HG03175 (cell line): ENCODE data around the gene TVP23C.

Source experiments
- ATAC-seq: cut with Tn5 transposase; IDR thresholded peaks from one replicate; pipeline ENCODE4 v1.9.1; 2021; ENCODE audit warnings: mild to moderate bottlenecking, moderate library complexity; ENCODE audit not compliant: unreplicated experiment

TVP23C gene

DNA sequence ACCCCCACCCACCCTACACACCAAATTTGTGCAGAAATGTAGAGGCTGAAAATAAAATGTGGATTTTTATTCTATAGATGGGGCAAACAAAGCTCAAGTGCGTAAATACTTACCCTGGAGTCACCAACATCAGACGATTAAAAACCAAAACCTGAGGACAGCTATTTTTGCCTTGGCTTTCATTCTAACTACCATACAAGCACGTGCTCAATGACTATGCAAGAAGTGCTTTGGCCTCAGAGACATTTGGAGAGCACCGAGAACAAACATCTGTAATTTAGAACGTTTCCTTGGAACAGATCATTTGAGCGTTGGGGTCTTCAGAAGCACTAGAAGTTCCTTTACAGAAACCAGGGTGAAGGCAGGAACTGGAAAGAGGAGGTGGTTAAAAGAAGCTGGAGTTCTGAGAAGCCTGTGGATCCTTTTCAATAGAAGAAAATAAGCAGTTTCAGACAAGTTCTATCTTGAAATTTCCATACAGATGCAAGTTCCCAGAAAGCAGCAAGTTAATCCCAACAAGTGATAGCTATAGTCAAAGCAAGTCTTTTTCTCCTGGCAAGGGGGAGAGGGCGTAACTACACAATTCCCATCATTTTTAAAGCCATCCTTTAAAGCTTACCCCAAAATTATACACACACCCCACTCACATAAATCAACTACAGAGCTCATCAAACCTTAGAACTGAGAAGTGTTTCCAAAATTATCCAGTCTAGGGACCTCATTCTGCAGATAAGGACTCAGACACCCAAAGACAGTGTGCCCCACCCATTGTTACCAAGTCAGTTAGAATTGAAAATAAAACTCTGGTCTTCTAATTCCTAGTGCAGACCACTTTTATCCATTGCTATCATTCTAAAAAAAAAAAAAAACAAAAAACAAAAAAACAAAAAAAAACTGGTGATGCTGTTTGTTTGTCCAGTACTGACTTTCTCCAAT is 66.3 kb downstream of the TVP23C start:
- ATAC-seq = no peak

DNA sequence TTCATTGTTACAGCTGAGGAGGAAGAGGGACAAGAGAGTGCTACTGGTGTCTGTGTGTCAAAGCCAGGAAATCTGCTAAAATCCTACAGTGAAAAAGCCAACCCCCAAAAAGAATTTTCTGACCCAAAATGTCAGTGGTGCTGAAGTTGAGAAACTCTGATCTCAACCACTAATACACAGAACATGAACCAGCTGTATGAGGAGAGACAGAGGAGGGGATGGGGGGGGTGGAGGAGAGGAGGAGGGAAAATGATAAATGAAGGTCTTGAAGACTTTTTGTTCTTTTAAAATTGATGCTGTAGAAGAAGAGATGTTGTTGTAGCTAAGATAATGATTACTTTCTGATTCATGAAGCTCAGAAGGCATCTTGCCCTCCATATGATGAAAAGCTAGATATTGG is 68.5 kb downstream of the TVP23C start:
- ATAC-seq = no peak

GRCh38 chr17:15493693-15494035 is 69.6 kb downstream of the TVP23C start:
- ATAC-seq = no peak

- ATAC-seq = no peak
Observed at GRCh38 chr17:15492791-15493692, 70.2 kb downstream of the TVP23C start.

- no peak for ATAC-seq
Observed at GRCh38 chr17:15492186-15492585, 71.1 kb downstream of the TVP23C start.

DNA sequence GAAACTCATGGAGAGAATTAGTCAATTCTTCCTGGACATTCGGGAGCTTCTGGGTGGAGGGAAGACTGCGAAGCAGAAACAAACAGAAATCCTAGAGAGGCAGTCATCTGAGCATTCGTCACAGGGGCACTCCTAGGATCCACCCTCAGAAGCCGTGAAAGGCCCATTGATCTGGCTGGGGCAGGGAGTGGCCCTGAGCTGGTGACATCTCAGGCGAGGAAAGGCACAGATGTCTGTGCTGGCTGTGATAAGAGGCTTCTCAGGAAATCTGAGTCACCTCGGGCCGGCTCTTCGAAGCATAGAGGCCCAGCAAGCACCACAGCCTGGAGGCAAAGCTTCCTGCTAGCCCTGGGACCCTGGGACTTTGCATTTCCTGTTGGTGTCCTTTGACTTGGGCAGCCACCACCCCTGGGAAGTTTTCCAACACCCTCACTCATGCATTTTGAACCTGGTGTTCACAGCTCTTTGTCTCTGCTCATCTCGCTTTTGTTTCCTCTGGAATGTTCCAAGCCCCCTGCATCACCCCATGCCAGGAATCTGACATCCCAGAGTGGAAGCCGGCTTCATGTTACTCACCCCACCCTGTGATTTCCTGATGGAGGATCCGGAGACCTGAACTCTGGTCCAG is 72.5 kb downstream of the TVP23C start:
- no peak for ATAC-seq

DNA sequence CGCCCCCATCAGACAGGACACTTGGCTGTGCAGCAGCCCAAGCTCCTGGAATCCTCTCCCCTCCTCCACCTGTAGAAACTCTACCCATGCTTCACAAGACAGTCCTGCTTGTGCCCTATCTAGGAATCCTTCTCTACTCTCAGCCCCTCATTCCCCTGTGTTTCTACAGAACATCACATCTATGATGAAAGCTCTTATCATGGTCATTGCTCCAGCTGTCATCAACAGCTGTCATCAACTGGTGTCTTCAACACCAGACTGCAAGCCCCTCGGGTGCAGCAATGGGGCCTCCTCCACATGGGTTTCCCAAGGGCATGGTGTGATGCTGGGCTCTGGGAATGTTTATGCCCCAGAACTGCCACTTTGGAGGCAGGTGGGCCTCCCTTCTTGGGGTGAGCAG is 74.7 kb downstream of the TVP23C start:
- ATAC-seq = no peak

GRCh38 chr17:15485045-15485444 is 78.2 kb downstream of the TVP23C start:
- no peak for ATAC-seq

DNA sequence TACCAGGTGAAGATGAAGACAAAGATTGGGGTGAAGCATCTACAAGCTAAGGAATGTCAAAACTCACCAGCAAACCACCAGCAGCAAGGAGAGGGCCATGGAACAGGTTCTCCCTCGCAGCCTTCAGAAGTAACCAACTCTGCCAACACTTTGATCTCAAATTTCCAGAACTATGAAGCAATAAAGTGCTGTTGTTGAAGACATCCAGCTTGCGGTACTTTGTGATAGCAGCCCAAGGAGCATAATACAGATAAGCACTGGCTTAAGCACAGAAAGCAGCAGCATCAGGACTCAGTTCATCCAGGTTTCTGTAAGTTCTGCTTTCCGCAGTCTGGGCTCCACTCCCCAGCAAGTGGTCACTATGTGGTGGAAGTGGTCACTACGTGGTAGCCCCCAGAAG is 79.9 kb downstream of the TVP23C start:
- no peak for ATAC-seq

DNA sequence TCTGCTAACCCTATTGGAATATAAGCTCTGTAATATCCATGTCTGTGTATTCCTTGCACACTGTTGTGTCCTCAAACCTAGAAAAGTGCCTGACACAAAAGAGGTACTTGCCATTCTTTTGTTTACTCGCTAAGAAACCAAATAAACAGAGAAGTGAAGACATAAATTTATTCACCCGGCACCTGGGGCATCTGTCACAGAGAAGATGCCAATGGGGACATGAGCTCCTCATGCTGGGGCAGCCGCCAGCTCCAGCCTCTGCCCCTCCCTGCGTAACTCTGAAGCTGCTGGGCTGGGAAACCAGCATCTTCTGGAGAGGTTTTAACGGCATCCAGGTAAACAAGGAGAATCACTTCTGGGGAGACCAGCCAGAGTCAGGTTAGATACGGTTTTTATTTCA is 80.8 kb downstream of the TVP23C start:
- ATAC-seq = no peak

- no peak for ATAC-seq
Observed at GRCh38 chr17:15481481-15481880, 81.8 kb downstream of the TVP23C start.

DNA sequence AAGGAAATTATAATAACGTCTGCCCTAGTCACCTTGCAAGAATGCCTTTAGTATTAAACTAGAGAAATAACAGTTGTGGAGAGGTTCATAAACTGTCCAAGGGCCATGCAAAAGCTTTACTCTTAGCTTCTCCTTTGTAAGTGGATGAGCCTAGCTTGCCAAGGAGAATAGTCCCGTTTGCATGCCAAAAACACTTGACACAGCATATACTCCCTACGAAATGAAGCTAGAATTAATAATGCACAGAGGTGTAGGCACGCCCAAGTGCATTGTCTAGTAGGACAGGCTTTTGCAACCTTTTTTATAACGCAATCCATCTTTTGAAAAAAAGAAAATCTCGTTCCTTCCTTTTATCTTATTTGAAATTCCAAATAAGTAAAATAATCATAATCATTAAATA is 83.1 kb downstream of the TVP23C start:
- ATAC-seq = no peak

- ATAC-seq = no peak
Observed at GRCh38 chr17:15479703-15480102, 83.6 kb downstream of the TVP23C start.

GRCh38 chr17:15478845-15479244 is 84.4 kb downstream of the TVP23C start:
- ATAC-seq = no peak

GRCh38 chr17:15475631-15476354 is 87.5 kb downstream of the TVP23C start:
- no peak for ATAC-seq

- no peak for ATAC-seq
Observed at GRCh38 chr17:15472891-15473290, 90.4 kb downstream of the TVP23C start.

GRCh38 chr17:15470536-15470935 is 92.7 kb downstream of the TVP23C start:
- ATAC-seq = no peak

- ATAC-seq = no peak
Observed at GRCh38 chr17:15469260-15469659, 94.0 kb downstream of the TVP23C start.

- ATAC-seq = no peak
Observed at GRCh38 chr17:15468126-15468525, 95.2 kb downstream of the TVP23C start.

DNA sequence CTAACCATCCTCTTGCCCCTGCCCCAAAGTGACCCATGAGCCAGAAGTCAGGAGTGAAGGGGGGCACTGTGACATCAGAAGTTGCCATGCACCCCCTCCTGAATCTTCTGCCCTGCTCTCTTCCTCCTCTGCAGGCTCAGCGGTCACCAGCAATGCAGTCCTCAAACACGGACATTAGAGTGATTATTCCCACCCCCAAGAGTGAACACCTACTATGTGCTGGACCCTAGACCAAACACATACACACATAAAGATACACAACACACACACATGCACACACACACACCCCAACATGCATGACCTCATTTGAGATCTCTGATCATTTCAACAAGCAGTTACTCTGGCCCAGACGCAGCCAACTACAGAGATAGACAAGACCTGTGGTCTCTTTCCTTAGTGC is 95.7 kb downstream of the TVP23C start, which contains the start of gene CDRT4:
Gene CDRT4 (minus strand): TSS at position 30 of the 400 bp plus-strand sequence. CDS start 27,383 bp downstream, outside the sequence.
- ATAC-seq = no peak

GRCh38 chr17:15466131-15466530 is 97.2 kb downstream of the TVP23C start:
- no peak for ATAC-seq
